K562 (cell line): ENCODE data around the gene CCNY. TPM values are rescaled to one million over a fixed set of nuclear protein-coding genes. Genes with fewer than 3 reads are reported as not detected.

ENCODE experiments used
- ARID4B ChIP-seq: sonication (generic); formaldehyde crosslinking; IDR thresholded peaks from 2 replicates; pipeline ENCODE4 v1.8.0; 2022; ENCODE audit warnings: mild to moderate bottlenecking, missing genetic modification reagents
- ARNT ChIP-seq, 2 experiments: fragments of 450-650 bp; IDR thresholded peaks; 2 replicates each; pipeline ENCODE4 v1.6.1; 2016; ENCODE audit warnings: mild to moderate bottlenecking in 1 of 2
- FOSL1 ChIP-seq: fragments of 200-800 bp; sonication (Bioruptor generic); conservative IDR thresholded peaks from 2 replicates; pipeline ENCODE4 v1.6.1; 2016; ENCODE audit warnings: missing genetic modification characterization, missing compliant biosample characterization
- FUS ChIP-seq: fragments of 200-400 bp; formaldehyde crosslinking; optimal IDR thresholded peaks from 2 replicates; pipeline ENCODE3; 2017; ENCODE audit warnings: low read depth, low read length
- GTF2F1 ChIP-seq: IDR thresholded peaks from 2 replicates; pipeline ENCODE4 v1.6.1; 2011; ENCODE audit warnings: low read depth, low read length, improper control_type of control experiment
- HDAC2 ChIP-seq: fragments of 450-650 bp; IDR thresholded peaks from 2 replicates; pipeline ENCODE4 v1.6.1; 2016; ENCODE audit warnings: mild to moderate bottlenecking
- HNRNPL ChIP-seq: fragments of 200-400 bp; formaldehyde crosslinking; IDR thresholded peaks from 2 replicates; pipeline ENCODE4 v1.6.1; 2017; ENCODE audit warnings: low read depth, mild to moderate bottlenecking, low read length
- KLF10 ChIP-seq: fragments of 250-450 bp; sonication (Bioruptor Pico); IDR thresholded peaks from 2 replicates; pipeline ENCODE4 v1.6.1; 2021; ENCODE audit warnings: matching md5 sums
- KLF6 ChIP-seq: fragments of 250-450 bp; sonication (Bioruptor Pico); IDR thresholded peaks from 2 replicates; pipeline ENCODE4 v1.4.0; 2020; ENCODE audit warnings: mild to moderate bottlenecking, moderate library complexity, borderline replicate concordance
- NBN ChIP-seq: fragments of 450-650 bp; IDR thresholded peaks from 2 replicates; pipeline ENCODE4 v1.6.1; 2016; ENCODE audit warnings: low read depth, mild to moderate bottlenecking
- NFIX ChIP-seq: fragments of 250-450 bp; sonication (Bioruptor Pico); IDR thresholded peaks from 2 replicates; pipeline ENCODE4 v1.4.0; 2020; ENCODE audit warnings: low read depth, mild to moderate bottlenecking, moderate library complexity
- NR2C2 ChIP-seq, 2 experiments: fragments of 200-800 bp in 1 of 2; sonication (Bioruptor generic) in 1 of 2; sonication (generic) in 1 of 2; formaldehyde crosslinking in 1 of 2; IDR thresholded peaks; 2 replicates each; pipeline versions ENCODE4 v1.6.1 to v1.8.0; 2016 to 2022; ENCODE audit warnings: mild to moderate bottlenecking in 1 of 2, missing compliant biosample characterization in 1 of 2, missing genetic modification characterization in 1 of 2, missing genetic modification reagents in 1 of 2
- PRMT5 ChIP-seq: sonication (generic); formaldehyde crosslinking; IDR thresholded peaks from 2 replicates; pipeline ENCODE4 v1.5.0; 2020; ENCODE audit warnings: missing genetic modification reagents
- RBM34 ChIP-seq: fragments of 200-400 bp; formaldehyde crosslinking; IDR thresholded peaks from 2 replicates; pipeline ENCODE4 v1.6.1; 2018; ENCODE audit warnings: low read length, borderline replicate concordance; ENCODE audit not compliant: insufficient read depth
- RUNX1 ChIP-seq: sonication (generic); IDR thresholded peaks from 2 replicates; pipeline ENCODE4 v1.6.1; 2016; ENCODE audit warnings: antibody characterized with exemption, low read depth
- SFPQ ChIP-seq: fragments of 200-400 bp; formaldehyde crosslinking; IDR thresholded peaks from 2 replicates; pipeline ENCODE4 v1.6.1; 2017; ENCODE audit warnings: mild to moderate bottlenecking, low read depth, low read length, moderate library complexity
- ZNF124 ChIP-seq: sonication (generic); formaldehyde crosslinking; IDR thresholded peaks from 2 replicates; pipeline ENCODE4 v1.8.1; 2022; ENCODE audit warnings: missing genetic modification reagents
- ZNF277 ChIP-seq: fragments of 250-450 bp; sonication (Bioruptor Pico); IDR thresholded peaks from 2 replicates; pipeline ENCODE4 v1.8.0; 2022; ENCODE audit warnings: inconsistent platforms, mild to moderate bottlenecking, moderate library complexity, borderline replicate concordance
- ZSCAN32 ChIP-seq: fragments of 450-650 bp; formaldehyde crosslinking; IDR thresholded peaks from 2 replicates; pipeline ENCODE4 v1.4.0; 2020; ENCODE audit warnings: mild to moderate bottlenecking, moderate library complexity
- polyA plus RNA-seq, 8 experiments: library from polyadenylated mRNA; depleted of rRNA in 4 of 8; stranded (reverse) in 5 of 8; unstranded in 3 of 8; fragments of >200 nt; fragmentation: Nextera tagmentation in 2 of 8; fragmentation: Illumina TruSeq in 1 of 8; extraction: Ambion mirVana in 2 of 8; extraction: Trizol in 1 of 8; gene quantifications; 2 replicates each; pipeline versions ENCODE4 v1.2.1 to v1.2.3, GENCODE V29; 2011 to 2014; ENCODE audit warnings: inconsistent platforms in 1 of 8, missing spikeins in 1 of 8
- total RNA-seq, 7 experiments: library from RNA; depleted of rRNA in 6 of 7; stranded (reverse); fragments of >200 nt in 6 of 7; fragmentation: Illumina TruSeq in 2 of 7; extraction: Trizol in 2 of 7; gene quantifications; 2 replicates each; pipeline versions ENCODE4 v1.2.1 to v1.2.3, GENCODE V29; 2011 to 2021; ENCODE audit warnings: low replicate concordance in 1 of 7

Gene CCNY
- total and polyA plus RNA-seq, 9 of the 15 experiments (the other 6 are each of a cell fraction or from before 2014, with no cell fraction given): 8.4 to 109 (median 38.6) TPM

GRCh38 chr10:35391153-35391953, 55.0 kb downstream of the CCNY start (continued):
- TF ChIP-seq RBM34 (no peak), ARID4B (CRISPR knock-in tag) (no peak), FOSL1 (peak; percentile 99), RUNX1 (no peak), KLF6 (0 out of 2 replicates have a peak, but pooled peaks have one; percentile 60), NBN (no peak), NFIX (no peak), HDAC2 (0 out of 2 replicates have a peak, but pooled peaks have one; percentile 43), KLF10 (no peak), NR2C2 (CRISPR knock-in tag; IDR thresholded peaks at IDR 0.05) (no peak), NR2C2 (tag; IDR thresholded peaks at IDR 0.05) (peak; percentile 92), ZSCAN32 (peak; percentile 10; the same call in 1 of the 2 replicates), ARNT (IDR thresholded peaks at IDR 0.05) (peak; percentile 73 to 76; a peak in 2 of 4 replicates), PRMT5 (CRISPR knock-in tag) (no peak), GTF2F1 (no peak), HNRNPL (no peak), FUS (no peak), SFPQ (no peak), ZNF124 (CRISPR knock-in tag) (no peak), ZNF277 (CRISPR knock-in tag) (no peak)
